SK-N-MC (cell line): Measurements from ENCODE around the gene TRIM44.

Experiments used
- EZH2 ChIP-seq: fragments of 200-600 bp; sonication (generic); IDR thresholded peaks from one replicate; pipeline ENCODE4 v1.6.1; 2017; ENCODE audit warnings: antibody characterized with exemption
- POLR2AphosphoS5 ChIP-seq: IDR thresholded peaks from 2 replicates; pipeline ENCODE4 v1.6.1; 2012; ENCODE audit warnings: mild to moderate bottlenecking, low read depth, low read length, borderline replicate concordance

GRCh38 chr11:35862666-35863065 lies 200.1 kb downstream of the TRIM44 start:
- TF ChIP-seq POLR2AphosphoS5 (no peak), EZH2 (no peak)
